Hepatocyte (in vitro differentiated cells): ENCODE data around the gene VRK1. TPM values are rescaled to one million over a fixed set of nuclear protein-coding genes. Genes with fewer than 3 reads are reported as not detected.

Experiments used
- DNase-seq: peaks from one replicate; pipeline ENCODE4 v3.0.0-alpha.2; 2016; ENCODE audit warnings: low spot score
- H2AFZ ChIP-seq: fragments of 200-600 bp; sonication (generic); 2 replicates; pipeline ENCODE4 v1.6.0; 2016; ENCODE audit warnings: antibody characterized with exemption, mild to moderate bottlenecking
- H3K27ac ChIP-seq: fragments of 200-600 bp; sonication (generic); 2 replicates; pipeline ENCODE4 v1.5.1; 2016; ENCODE audit warnings: mild to moderate bottlenecking
- H3K27me3 ChIP-seq: fragments of 200-600 bp; sonication (generic); 2 replicates; pipeline ENCODE4 v1.6.1; 2016
- H3K36me3 ChIP-seq: fragments of 200-600 bp; sonication (generic); replicated peaks from 2 replicates; pipeline ENCODE4 v1.5.1; 2016; ENCODE audit warnings: low read depth; ENCODE audit not compliant: insufficient read depth
- H3K4me1 ChIP-seq: fragments of 200-600 bp; sonication (generic); 2 replicates; pipeline ENCODE4 v1.5.1; 2016; ENCODE audit warnings: mild to moderate bottlenecking, moderate library complexity; ENCODE audit not compliant: insufficient read depth
- H3K4me2 ChIP-seq: fragments of 200-600 bp; sonication (generic); 2 replicates; pipeline ENCODE4 v1.6.0; 2016
- H3K4me3 ChIP-seq: fragments of 200-600 bp; sonication (generic); 2 replicates; pipeline ENCODE4 v1.5.1; 2016; ENCODE audit warnings: mild to moderate bottlenecking
- H3K79me2 ChIP-seq: fragments of 200-600 bp; sonication (generic); 2 replicates; pipeline ENCODE4 v1.6.0; 2017; ENCODE audit warnings: mild to moderate bottlenecking
- H3K9me2 ChIP-seq: fragments of 200-600 bp; sonication (generic); replicated peaks from 2 replicates; pipeline ENCODE4 v1.6.0; 2017; ENCODE audit warnings: mild to moderate bottlenecking; ENCODE audit not compliant: insufficient read depth
- H3K9me3 ChIP-seq: fragments of 200-600 bp; sonication (generic); 2 replicates; pipeline ENCODE4 v1.5.1; 2016; ENCODE audit warnings: low read depth, mild to moderate bottlenecking
- H4K20me1 ChIP-seq: fragments of 200-600 bp; sonication (generic); 2 replicates; pipeline ENCODE4 v1.6.0; 2016; ENCODE audit warnings: mild to moderate bottlenecking; ENCODE audit not compliant: insufficient read depth, poor library complexity, severe bottlenecking
- EZH2 ChIP-seq: fragments of 200-600 bp; sonication (generic); IDR thresholded peaks from 2 replicates; pipeline ENCODE4 v1.6.1; 2016; ENCODE audit warnings: antibody characterized with exemption, mild to moderate bottlenecking, borderline replicate concordance
- EZH2phosphoT487 ChIP-seq: fragments of 200-600 bp; sonication (generic); IDR thresholded peaks from one replicate; pipeline ENCODE4 v1.6.1; 2018; ENCODE audit warnings: antibody characterized with exemption, mild to moderate bottlenecking, low read depth, moderate library complexity; ENCODE audit not compliant: unreplicated experiment, severe bottlenecking
- WGBS: methylation state at CpG from one replicate; pipeline ENCODE4 v1.1.6; 2016; ENCODE audit warnings: low lambda C conversion rate; ENCODE audit errors: missing lambda C conversion rate; 5-methylcytosine and 5-hydroxymethylcytosine counted together
- polyA plus RNA-seq: library from polyadenylated mRNA; unstranded; fragments of >200 nt; fragmentation: Nextera tagmentation; extraction: Ambion mirVana; gene quantifications from 2 replicates; pipeline ENCODE4 v1.2.1, GENCODE V29; 2016
- total RNA-seq: library from RNA; depleted of rRNA; stranded (reverse); fragments of >200 nt; gene quantifications from 2 replicates; pipeline ENCODE4 v1.2.3, GENCODE V29; 2014
- TF ChIP-seq, protein P1 (sequence below): fragments of 200-600 bp; sonication (generic); IDR thresholded peaks from 2 replicates; pipeline ENCODE4 v1.5.1; 2016; ENCODE audit warnings: antibody characterized with exemption, mild to moderate bottlenecking; ENCODE audit not compliant: poor library complexity

Gene VRK1, protein sequence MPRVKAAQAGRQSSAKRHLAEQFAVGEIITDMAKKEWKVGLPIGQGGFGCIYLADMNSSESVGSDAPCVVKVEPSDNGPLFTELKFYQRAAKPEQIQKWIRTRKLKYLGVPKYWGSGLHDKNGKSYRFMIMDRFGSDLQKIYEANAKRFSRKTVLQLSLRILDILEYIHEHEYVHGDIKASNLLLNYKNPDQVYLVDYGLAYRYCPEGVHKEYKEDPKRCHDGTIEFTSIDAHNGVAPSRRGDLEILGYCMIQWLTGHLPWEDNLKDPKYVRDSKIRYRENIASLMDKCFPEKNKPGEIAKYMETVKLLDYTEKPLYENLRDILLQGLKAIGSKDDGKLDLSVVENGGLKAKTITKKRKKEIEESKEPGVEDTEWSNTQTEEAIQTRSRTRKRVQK
- total RNA-seq (17.1 and 21.5 TPM in 2 replicates), polyA plus RNA-seq (10.3 and 16.5 TPM in 2 replicates)

DNA sequence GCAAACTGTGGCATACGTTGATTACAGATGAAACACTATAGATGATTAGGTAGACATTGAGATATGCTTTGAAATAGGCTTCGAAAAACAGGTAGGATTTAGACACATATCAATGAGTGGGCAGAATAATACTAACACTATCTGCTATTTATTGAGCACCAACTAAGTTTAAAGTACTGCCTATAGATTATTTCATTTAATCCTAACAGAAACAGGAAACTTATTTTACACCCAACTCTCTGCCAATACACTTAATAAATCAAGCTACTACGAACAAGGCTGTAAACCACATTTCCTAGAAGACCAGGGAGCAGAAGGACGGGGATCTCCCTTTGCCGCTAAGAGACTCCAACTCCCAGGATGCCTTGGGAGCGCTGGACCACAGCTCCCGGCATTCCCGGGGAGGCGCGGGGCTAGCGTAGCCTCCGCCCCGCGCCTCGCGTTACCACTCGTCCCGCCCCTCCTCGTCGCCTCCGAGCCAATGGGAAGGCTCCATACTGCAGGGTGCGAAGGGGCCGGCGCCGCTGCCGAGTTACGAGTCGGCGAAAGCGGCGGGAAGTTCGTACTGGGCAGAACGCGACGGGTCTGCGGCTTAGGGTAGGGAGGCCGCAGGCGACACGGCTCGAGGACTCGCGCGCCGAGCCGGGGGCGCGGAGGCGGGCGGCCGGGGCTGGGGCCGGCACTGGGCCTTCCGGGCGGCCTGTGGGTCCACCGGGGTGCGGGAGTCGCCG lies at the start of gene VRK1:
VRK1 (plus strand) TSS at position 532 of the 731 bp plus-strand sequence. CDS start 36,090 bp downstream, outside the sequence.
- H3K79me2 ChIP-seq: peaks cover 45% of the 10 kb centered on the region
- H3K9me3 ChIP-seq: no peaks in the 10 kb centered on the region
- H3K27me3 ChIP-seq: no peaks in the 10 kb centered on the region
- TF ChIP-seq EZH2phosphoT487 (no peak), EZH2 (no peak)
- TF ChIP-seq, protein P1, sequence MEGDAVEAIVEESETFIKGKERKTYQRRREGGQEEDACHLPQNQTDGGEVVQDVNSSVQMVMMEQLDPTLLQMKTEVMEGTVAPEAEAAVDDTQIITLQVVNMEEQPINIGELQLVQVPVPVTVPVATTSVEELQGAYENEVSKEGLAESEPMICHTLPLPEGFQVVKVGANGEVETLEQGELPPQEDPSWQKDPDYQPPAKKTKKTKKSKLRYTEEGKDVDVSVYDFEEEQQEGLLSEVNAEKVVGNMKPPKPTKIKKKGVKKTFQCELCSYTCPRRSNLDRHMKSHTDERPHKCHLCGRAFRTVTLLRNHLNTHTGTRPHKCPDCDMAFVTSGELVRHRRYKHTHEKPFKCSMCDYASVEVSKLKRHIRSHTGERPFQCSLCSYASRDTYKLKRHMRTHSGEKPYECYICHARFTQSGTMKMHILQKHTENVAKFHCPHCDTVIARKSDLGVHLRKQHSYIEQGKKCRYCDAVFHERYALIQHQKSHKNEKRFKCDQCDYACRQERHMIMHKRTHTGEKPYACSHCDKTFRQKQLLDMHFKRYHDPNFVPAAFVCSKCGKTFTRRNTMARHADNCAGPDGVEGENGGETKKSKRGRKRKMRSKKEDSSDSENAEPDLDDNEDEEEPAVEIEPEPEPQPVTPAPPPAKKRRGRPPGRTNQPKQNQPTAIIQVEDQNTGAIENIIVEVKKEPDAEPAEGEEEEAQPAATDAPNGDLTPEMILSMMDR: no peak
- no peaks in the 10 kb centered on the region for H3K9me2 ChIP-seq
- H3K4me2 ChIP-seq: peak within 1 kb of the TSS; percentile 99
- peak within 1 kb of the TSS; percentile 86 for H2AFZ ChIP-seq
- 4% methylated on average over 47 of the region's 57 CpGs for WGBS
- peaks cover 4% of the 10 kb centered on the region for H4K20me1 ChIP-seq
- DNase-seq: peak; percentile 98
- no peaks in the 10 kb centered on the region for H3K4me1 ChIP-seq
- peak within 1 kb of the TSS; percentile 88 for H3K4me3 ChIP-seq
- no peaks in the 10 kb centered on the region for H3K36me3 ChIP-seq
- H3K27ac ChIP-seq: peak within 1 kb of the TSS; percentile 24

DNA sequence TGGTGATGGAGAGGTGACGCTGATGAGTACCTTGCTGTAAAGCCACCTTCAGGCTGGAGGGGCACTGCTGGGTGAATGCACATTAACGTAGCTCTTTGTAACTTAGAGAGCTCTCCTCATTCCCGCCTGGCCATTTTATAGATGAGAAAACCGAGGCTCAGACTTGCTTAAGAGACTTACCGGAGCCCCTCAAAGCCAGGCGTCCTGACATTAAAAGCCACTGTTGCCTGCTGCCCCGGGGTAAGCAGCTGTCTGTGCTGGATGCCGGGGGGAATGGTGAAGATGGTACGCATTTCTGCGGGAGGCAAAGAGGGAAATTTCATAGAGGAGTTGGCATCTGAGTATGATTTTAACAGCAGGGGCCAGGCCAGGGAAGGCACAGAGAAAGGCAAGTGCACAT lies 49.6 kb upstream of the VRK1 start:
- no peaks in the 10 kb centered on the region for H4K20me1 ChIP-seq
- no peaks in the 10 kb centered on the region for H3K79me2 ChIP-seq
- H3K27ac ChIP-seq: no peak overlapping the region
- no peak overlapping the region for H2AFZ ChIP-seq
- DNase-seq: no peak
- TF ChIP-seq EZH2 (no peak), EZH2phosphoT487 (no peak)
- TF ChIP-seq, protein P1: no peak
- H3K4me2 ChIP-seq: no peak overlapping the region
- H3K9me3 ChIP-seq: no peaks in the 10 kb centered on the region
- H3K9me2 ChIP-seq: no peaks in the 10 kb centered on the region
- H3K36me3 ChIP-seq: no peaks in the 10 kb centered on the region
- no peak overlapping the region for H3K4me3 ChIP-seq
- WGBS: 82% methylated on average over 10 of the region's 10 CpGs
- H3K27me3 ChIP-seq: peaks cover 25% of the 10 kb centered on the region
- no peaks in the 10 kb centered on the region for H3K4me1 ChIP-seq

DNA sequence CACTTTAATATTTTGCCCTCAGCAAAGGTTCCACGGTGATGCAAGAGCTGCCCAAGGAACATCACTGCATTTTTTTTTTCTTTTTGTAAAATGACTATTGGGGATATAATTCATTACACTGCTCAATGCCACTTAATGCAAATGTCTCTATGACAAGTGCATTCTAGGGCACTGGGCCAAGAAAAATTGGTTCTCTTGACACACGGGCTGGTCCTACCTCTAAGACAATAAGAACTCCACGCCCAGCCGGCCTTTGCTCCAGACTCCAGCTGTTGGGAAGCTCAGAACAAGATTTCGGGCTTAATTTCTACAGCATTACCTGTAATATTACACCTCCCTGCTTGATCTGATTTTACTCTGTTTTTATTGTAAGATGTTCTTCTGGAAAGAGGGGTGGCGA lies 48.8 kb upstream of the VRK1 start:
- Histone ChIP-seq H3K36me3 (no peaks in the 10 kb centered on the region), H3K4me2 (no peak overlapping the region), H3K9me2 (no peaks in the 10 kb centered on the region), H3K9me3 (no peaks in the 10 kb centered on the region), H3K79me2 (no peaks in the 10 kb centered on the region), H3K4me3 (no peak overlapping the region), H3K27ac (no peak overlapping the region), H3K27me3 (peaks cover 20% of the 10 kb centered on the region), H4K20me1 (no peaks in the 10 kb centered on the region), H3K4me1 (no peaks in the 10 kb centered on the region), H2AFZ (no peak overlapping the region)
- WGBS: 79% methylated on average over 6 of the region's 6 CpGs
- DNase-seq: no peak
- no peak for TF ChIP-seq EZH2
- TF ChIP-seq, protein P1: no peak
- no peak for TF ChIP-seq EZH2phosphoT487
